ENCODE results near the gene HLCS.

Gene HLCS

DNA sequence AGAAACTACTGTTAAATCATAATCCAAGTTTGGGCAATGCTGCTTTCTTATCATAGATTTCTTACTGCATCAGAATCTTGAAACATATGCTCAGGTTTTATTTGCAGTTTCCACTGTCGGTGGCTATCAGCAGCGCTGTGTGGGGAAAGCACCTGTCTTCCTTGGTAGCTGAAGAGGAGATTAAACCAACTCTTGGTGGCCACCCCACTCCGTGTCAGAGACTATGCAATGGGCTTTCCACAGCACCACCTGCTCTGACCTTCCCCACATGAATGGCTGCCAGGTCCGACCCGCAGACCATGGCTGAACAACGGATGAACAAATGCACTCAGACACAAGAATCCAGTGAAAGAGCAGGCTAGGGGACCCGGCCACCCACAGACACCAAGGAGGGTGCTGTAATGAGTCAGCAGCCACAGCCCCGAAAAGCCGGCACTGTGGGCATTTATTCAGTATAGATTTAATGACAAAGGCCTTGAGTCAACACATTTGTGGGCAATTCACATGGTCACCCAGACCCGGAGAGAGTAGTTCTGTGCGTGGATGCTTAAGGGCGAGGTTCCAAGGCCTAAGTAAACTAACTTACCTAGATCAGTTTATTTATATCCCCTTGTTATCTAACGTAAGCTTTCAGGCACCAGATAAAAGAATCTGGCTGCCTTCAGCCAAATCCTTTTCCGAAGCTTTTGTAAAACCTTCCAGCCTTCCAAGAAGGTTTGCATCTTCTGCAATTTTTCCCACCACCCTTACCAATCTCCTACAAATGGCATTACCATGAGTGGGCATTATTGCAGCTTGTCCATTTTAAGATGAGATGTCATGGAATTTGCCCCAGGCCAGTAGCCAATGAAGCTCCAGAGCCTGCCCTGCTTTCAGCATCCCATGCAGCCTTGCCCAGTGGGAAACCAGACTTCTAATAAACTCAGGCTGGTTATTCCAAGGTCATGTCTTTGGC, 82.7 kb downstream of the HLCS start:
- DNase-seq (ENCODE audit: low read depth in 3 of 3): no peak

- no peak for DNase-seq (ENCODE audit: low read depth in 3 of 3)
Observed at GRCh38 chr21:36882776-36883175, 83.7 kb downstream of the HLCS start.

- no peak for DNase-seq (ENCODE audit: low read depth in 3 of 3)
Observed at GRCh38 chr21:36881228-36881627, 85.2 kb downstream of the HLCS start.

DNA sequence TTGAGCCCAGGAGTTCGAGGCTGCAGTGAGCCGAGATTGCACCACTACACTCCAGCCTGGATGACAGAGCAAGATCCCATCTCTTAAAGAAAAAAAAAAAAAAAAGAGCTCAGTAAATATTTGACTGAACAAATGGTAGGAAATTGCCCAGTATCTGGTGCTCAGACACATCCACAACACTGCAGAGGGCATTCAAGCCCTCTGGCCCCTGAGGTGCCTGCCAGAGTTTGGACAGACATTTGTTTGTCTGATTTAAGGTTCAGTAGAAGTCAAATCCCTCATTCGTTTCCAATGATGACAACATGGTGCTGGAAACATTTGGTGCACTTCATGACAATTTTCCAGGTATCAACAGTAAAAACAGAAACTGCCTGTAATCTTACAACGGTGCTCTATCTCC, 86.6 kb downstream of the HLCS start:
- DNase-seq (ENCODE audit: low read depth in 3 of 3): no peak

DNA sequence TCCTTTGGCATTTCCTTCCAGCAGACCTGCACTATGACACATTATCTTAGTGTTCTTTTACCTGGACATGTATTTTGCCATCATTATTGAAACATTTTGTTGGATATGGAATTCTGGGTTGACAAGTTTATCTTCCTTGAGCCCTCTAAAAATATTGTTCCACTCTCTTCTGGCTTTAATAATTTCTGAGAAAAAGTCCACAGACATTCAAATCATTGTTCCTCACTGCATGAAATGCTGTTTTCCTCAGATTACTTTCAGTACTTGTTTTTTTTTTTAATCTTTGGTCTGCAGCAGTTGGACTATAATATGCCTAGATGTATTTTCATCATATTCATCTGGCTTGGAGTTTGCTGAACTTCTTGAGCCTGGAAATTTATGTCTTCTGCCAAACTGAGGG, 88.7 kb downstream of the HLCS start:
- no peak for DNase-seq (ENCODE audit: low read depth in 3 of 3)

- DNase-seq (ENCODE audit: low read depth in 3 of 3): no peak
Observed at GRCh38 chr21:36874665-36875064, 91.8 kb downstream of the HLCS start.

GRCh38 chr21:36873513-36873912, 93.0 kb downstream of the HLCS start:
- no peak for DNase-seq (ENCODE audit: low read depth in 3 of 3)

DNA sequence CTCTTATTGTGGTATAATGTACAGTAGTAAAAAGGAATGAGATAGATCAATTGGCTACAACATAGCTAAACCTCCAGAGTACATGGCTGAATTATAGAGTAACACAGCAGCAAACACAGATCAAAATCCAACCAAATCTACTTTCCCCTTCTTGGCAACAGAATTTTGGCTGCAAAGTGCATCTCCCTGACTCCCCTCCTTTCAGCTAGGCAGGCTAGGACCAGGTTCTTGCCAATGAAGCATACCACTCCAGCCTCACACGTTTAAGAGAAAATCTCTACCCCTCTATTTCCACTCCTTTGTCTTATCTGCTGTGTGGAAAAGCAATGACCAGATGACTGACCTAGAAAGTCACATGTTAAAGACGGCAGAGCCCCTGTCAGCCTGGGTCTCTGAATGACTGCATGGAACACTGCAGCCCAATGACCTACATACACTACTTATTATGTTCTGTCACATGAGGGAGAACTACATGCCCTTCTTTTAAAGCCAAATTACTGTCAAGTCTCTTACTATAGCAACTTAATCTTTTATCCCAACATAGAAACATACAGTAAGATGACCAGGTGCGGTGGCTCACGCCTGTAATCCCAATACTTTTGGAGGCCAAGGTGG, 99.1 kb downstream of the HLCS start:
- no peak for DNase-seq (ENCODE audit: low read depth in 3 of 3)

DNA sequence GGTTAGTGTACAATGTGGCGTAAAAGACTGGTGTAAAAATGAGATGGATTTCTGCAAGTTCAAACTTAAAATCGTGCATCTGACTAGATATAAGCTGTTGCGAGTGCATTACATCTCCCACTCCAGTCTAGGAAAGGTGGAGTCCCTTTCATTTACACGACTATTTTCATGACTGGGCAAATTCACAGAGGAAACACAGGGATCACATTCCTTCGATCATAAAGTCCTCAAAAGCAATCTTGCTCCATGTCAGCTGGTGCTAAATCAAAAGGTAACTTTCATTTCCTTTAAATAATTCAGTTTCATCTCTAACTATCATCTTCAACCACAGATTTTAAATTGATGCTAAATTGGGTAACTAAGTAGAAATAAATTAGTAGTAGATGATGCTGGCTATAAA, 100.0 kb downstream of the HLCS start:
- no peak for DNase-seq (ENCODE audit: low read depth in 3 of 3)

- no peak for DNase-seq (ENCODE audit: low read depth in 3 of 3)
Observed at GRCh38 chr21:36864974-36865373, 101.5 kb downstream of the HLCS start.

- DNase-seq (ENCODE audit: low read depth in 3 of 3): no peak
Observed at GRCh38 chr21:36863260-36863659, 103.2 kb downstream of the HLCS start.

DNA sequence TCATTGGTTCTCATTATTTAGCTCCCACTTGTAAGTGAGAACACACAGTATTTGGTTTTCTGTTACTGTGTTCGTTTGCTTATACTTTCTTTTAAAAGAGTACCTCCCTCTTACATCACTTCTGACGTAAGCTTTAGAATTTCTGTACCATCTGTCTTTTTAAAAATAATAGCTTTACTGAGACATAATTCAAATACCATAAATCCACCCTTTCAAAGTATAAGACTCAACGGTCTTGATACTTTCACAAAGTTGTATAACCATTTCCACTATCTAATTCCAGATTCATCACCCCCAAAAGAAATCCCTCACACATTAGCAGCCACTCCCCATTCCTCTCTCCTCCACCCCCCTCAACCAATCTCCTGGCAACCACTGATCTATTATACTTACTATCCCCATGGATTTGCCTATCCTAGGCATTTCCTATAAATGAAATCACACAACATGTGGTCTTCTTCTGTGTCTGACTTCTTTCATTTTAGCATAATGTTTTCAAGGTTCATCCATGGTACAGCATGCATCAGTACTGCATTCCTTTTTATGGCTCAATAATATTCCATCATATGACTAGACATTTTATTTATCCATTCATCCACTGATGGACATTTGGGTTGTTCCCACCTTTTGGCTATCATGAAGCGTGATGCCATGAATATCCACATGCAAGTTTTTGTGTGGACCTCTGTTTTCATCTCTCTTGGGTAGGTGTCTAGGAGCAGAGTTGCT, 104.7 kb downstream of the HLCS start:
- no peak for DNase-seq (ENCODE audit: low read depth in 3 of 3)

- DNase-seq (ENCODE audit: low read depth in 3 of 3): no peak
Observed at GRCh38 chr21:36860736-36861594, 105.5 kb downstream of the HLCS start.

DNA sequence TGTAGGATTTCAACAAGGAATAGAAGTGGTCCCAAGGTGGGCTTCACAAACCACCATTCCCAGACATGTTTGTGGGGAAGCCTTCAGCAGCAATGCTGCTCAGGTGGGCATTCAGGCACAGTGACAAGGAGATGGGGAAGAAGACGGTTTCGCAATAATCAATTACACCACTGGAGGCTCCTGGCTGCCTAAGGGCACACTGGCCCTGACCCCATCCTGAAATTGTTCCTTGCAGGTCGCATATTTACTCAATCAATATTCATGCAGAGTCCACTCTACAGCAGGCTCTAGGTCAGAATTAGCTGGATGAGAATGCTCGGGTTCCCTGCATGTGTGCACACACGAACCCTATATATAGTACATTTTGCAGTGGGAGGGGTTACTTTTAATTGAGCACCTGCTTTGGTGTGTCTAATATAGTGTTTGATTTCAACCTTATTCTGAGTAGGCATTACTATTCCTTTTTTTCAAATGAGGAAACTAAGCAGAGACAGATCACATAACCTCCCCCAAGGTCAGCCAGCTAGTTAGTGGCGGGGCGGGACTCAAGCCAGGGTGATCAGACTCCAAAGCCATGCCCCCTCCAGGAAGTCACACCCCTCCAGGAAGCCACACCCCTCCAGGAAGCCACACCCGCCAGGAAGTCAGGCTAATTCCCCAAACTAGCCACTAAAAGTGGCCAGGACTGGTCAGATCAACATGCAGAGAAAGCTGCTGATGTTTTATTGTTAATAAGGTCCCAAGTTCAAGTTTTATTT, 106.5 kb downstream of the HLCS start:
- DNase-seq (ENCODE audit: low read depth in 3 of 3): no peak

DNA sequence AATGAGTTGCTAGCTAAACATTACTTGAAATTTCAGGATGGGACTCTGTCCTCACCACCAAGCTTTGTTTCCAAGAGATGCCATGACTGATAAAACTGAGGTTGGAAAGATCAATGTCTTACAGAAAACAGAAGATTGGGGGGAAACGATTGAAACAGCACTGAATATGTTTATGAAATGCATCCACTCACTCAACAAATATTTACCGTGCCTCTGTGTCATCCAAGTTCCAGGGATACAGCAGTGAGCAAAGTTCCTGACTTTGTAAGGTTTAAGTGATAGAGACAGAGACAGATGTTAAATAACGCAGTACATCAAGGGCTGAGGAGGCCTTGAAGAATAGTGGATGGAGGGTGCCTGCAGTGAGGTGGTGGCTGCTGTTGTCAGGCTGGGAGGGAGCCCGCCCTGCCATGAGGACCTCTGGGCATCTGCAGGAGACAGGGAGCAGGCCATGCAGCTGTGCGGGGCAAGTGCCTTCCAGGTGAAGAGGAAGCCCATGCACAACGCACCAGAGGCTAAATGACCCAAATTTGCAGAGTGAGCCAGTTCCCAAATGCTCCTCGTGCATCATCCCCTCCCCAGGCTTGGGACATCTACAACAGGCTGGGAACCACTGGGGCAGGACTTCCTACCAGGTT, 108.0 kb downstream of the HLCS start:
- no peak for DNase-seq (ENCODE audit: low read depth in 3 of 3)

- no peak for DNase-seq (ENCODE audit: low read depth in 3 of 3)
Observed at GRCh38 chr21:36856643-36857042, 109.8 kb downstream of the HLCS start.

DNA sequence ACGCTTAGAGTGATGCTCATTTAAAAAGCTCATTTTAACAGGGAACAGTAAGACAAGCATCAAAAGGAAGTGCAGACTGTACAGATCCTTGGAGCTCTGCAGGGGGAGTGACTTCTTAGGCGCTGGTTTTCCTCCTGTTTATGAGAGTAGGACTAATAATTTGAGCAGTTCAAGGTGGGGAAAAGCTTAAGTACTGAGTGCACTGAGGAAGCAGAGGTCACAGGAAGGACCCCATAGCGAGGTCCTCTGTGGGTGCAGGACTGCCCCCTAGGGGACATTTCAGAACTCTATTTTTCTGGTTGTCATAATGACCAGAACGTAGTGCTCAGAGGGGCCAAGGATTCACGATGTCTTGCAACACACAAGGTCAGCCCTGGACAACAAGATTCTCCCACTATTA, 112.1 kb downstream of the HLCS start:
- DNase-seq (ENCODE audit: low read depth in 3 of 3): no peak

GRCh38 chr21:36852864-36853263, 113.6 kb downstream of the HLCS start:
- DNase-seq (ENCODE audit: low read depth in 3 of 3): no peak

GRCh38 chr21:36852293-36852692, 114.2 kb downstream of the HLCS start:
- no peak for DNase-seq (ENCODE audit: low read depth in 3 of 3)

- DNase-seq (ENCODE audit: low read depth in 3 of 3): no peak
Observed at GRCh38 chr21:36851121-36851520, 115.3 kb downstream of the HLCS start.
